OCI-LY1 (cell line): ENCODE measurements around the gene ABTB2.

ENCODE experiments used
- H2AFZ ChIP-seq: fragments of 200-600 bp; sonication (generic), shearing (Covaris generic); 2 replicates; pipeline ENCODE4 v1.6.0; 2014; ENCODE audit warnings: antibody characterized with exemption, mild to moderate bottlenecking, low read length
- H3F3A ChIP-seq: fragments of 200-600 bp; sonication (generic), shearing (Covaris generic); 2 replicates; pipeline ENCODE4 v1.6.0; 2014; ENCODE audit warnings: mild to moderate bottlenecking, antibody characterized with exemption, low read length, moderate library complexity; ENCODE audit not compliant: insufficient read depth
- H3K27ac ChIP-seq: fragments of 200-600 bp; sonication (generic); 2 replicates; pipeline ENCODE4 v1.5.1; 2014; ENCODE audit warnings: low read length, mixed run types, mild to moderate bottlenecking, low read depth; ENCODE audit not compliant: poor library complexity, severe bottlenecking
- H3K27me3 ChIP-seq: fragments of 200-600 bp; sonication (generic); 2 replicates; pipeline ENCODE4 v1.6.0; 2014; ENCODE audit warnings: antibody characterized with exemption, mild to moderate bottlenecking, low read length, moderate library complexity; ENCODE audit not compliant: insufficient read depth
- H3K36me3 ChIP-seq: fragments of 200-600 bp; sonication (generic); 2 replicates; pipeline ENCODE4 v1.6.1; 2014; ENCODE audit warnings: mild to moderate bottlenecking, antibody characterized with exemption, low read length, moderate library complexity, mixed read lengths; ENCODE audit not compliant: insufficient read depth
- H3K4me1 ChIP-seq: fragments of 200-600 bp; sonication (generic); 2 replicates; pipeline ENCODE4 v1.5.1; 2014; ENCODE audit warnings: mild to moderate bottlenecking, low read length, moderate library complexity; ENCODE audit not compliant: insufficient read depth, severe bottlenecking
- H3K4me2 ChIP-seq: fragments of 200-600 bp; sonication (generic), shearing (Covaris generic); 2 replicates; pipeline ENCODE4 v1.6.1; 2014; ENCODE audit warnings: low read length
- H3K4me3 ChIP-seq: fragments of 200-600 bp; sonication (generic); 2 replicates; pipeline ENCODE4 v1.5.1; 2014; ENCODE audit warnings: low read length, low read depth, mild to moderate bottlenecking, mixed read lengths; ENCODE audit not compliant: poor library complexity, severe bottlenecking
- H3K79me2 ChIP-seq: fragments of 200-600 bp; shearing (Covaris generic); 2 replicates; pipeline ENCODE4 v1.6.1; 2016; ENCODE audit warnings: mixed run types, low read length, mixed read lengths; ENCODE audit not compliant: insufficient read depth
- H3K9ac ChIP-seq: fragments of 200-600 bp; sonication (generic), shearing (Covaris generic); 2 replicates; pipeline ENCODE4 v1.6.1; 2014; ENCODE audit warnings: mild to moderate bottlenecking, low read length, mixed read lengths
- H3K9me2 ChIP-seq: fragments of 200-600 bp; sonication (generic), shearing (Covaris generic); 2 replicates; pipeline ENCODE4 v1.6.1; 2014; ENCODE audit warnings: low read depth, mild to moderate bottlenecking, low read length, mixed read lengths
- H3K9me3 ChIP-seq: fragments of 200-600 bp; shearing (Covaris generic); 2 replicates; pipeline ENCODE4 v1.6.1; 2014; ENCODE audit warnings: low read length, mixed read lengths
- H4K20me1 ChIP-seq: fragments of 200-600 bp; sonication (generic), shearing (Covaris generic); 2 replicates; pipeline ENCODE4 v1.6.0; 2016; ENCODE audit warnings: mild to moderate bottlenecking, low read length; ENCODE audit not compliant: insufficient read depth
- CTCF ChIP-seq: fragments of 200-600 bp; sonication (generic), shearing (Covaris generic); IDR thresholded peaks from 2 replicates; pipeline ENCODE4 v1.5.1; 2017; ENCODE audit warnings: mild to moderate bottlenecking, antibody characterized with exemption, low read length, moderate library complexity, mixed read lengths
- EZH2 ChIP-seq: fragments of 200-600 bp; sonication (generic), shearing (Covaris generic); IDR thresholded peaks from 2 replicates; pipeline ENCODE4 v1.8.0; 2017; ENCODE audit warnings: borderline replicate concordance, mixed run types, mild to moderate bottlenecking, antibody characterized with exemption, low read length, moderate library complexity, mixed read lengths

ABTB2 gene

DNA sequence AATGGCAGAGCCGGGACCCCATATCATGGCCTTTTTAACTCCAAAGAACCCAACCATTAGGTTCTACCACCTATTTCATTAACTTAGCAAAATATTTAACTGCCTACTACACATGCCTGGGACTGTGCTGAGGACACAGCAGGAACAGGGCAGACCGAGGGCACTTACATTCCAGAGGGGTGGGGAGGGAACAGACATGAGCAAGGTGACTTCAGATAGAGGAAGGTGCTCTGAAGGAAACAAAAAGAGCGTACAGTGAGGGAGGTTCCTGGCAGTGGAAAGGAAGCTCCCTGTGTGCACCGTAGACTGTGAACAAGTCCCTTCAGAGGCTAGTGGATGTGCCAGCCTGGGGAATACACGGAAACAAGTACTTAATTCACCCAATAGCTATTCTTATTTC, 169.6 kb downstream of the ABTB2 start:
- H3K9me2 ChIP-seq = no peaks in the 10 kb centered on the region
- no peaks in the 10 kb centered on the region for H3K9me3 ChIP-seq
- H3K4me1 ChIP-seq = no peaks in the 10 kb centered on the region
- no peaks in the 10 kb centered on the region for H3F3A ChIP-seq
- no peak overlapping the region for H3K9ac ChIP-seq
- H3K27ac ChIP-seq = no peak overlapping the region
- no peak overlapping the region for H3K4me3 ChIP-seq
- TF ChIP-seq CTCF (no peak), EZH2 (no peak)
- no peak overlapping the region for H2AFZ ChIP-seq
- no peaks in the 10 kb centered on the region for H3K79me2 ChIP-seq
- H4K20me1 ChIP-seq = no peaks in the 10 kb centered on the region
- H3K36me3 ChIP-seq = no peaks in the 10 kb centered on the region
- no peak overlapping the region for H3K4me2 ChIP-seq
- no peaks in the 10 kb centered on the region for H3K27me3 ChIP-seq

- no peaks in the 10 kb centered on the region for H3K9me2 ChIP-seq
- H3K4me1 ChIP-seq = no peaks in the 10 kb centered on the region
- H3K79me2 ChIP-seq = no peaks in the 10 kb centered on the region
- H2AFZ ChIP-seq = no peak overlapping the region
- H3K9me3 ChIP-seq = no peaks in the 10 kb centered on the region
- no peaks in the 10 kb centered on the region for H3K36me3 ChIP-seq
- H3K4me3 ChIP-seq = no peak overlapping the region
- no peak overlapping the region for H3K4me2 ChIP-seq
- H3F3A ChIP-seq = no peaks in the 10 kb centered on the region
- H4K20me1 ChIP-seq = no peaks in the 10 kb centered on the region
- TF ChIP-seq CTCF = no peak
- no peak for TF ChIP-seq EZH2
- H3K9ac ChIP-seq = no peak overlapping the region
- H3K27ac ChIP-seq = no peak overlapping the region
- H3K27me3 ChIP-seq = no peaks in the 10 kb centered on the region
Observed at GRCh38 chr11:34185926-34186841, 171.6 kb downstream of the ABTB2 start.

DNA sequence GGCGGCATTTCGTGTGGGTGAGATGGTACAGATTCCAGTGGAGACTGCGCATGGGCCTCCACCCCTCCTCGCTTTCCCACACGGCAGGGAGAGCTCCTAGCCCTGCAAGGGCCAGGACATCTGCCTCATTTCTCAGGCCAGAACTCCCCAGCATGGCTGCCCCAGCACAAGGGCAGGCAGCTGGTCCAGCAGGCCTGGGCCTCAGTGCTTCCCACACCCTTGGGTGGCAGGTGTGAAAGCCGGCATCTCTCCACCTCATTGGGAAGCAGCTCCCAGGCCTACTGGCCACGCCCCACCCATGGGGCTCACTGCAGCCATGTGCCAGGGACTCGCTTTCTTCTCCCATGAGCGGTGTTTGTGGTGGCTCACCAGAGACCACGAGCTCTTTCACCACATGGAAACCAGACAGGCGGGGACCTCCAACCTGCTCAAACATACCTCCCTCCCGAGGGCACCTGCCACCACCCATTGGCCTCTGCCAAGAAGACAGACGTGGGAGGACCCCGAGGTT, 173.2 kb downstream of the ABTB2 start:
- H3K27ac ChIP-seq = no peak overlapping the region
- H3K9me2 ChIP-seq = no peaks in the 10 kb centered on the region
- H3K9ac ChIP-seq = no peak overlapping the region
- no peaks in the 10 kb centered on the region for H3K36me3 ChIP-seq
- H3K27me3 ChIP-seq = no peaks in the 10 kb centered on the region
- no peaks in the 10 kb centered on the region for H3F3A ChIP-seq
- no peak overlapping the region for H2AFZ ChIP-seq
- no peak overlapping the region for H3K4me2 ChIP-seq
- no peak for TF ChIP-seq EZH2
- no peaks in the 10 kb centered on the region for H4K20me1 ChIP-seq
- no peaks in the 10 kb centered on the region for H3K79me2 ChIP-seq
- no peaks in the 10 kb centered on the region for H3K4me1 ChIP-seq
- H3K4me3 ChIP-seq = no peak overlapping the region
- H3K9me3 ChIP-seq = no peaks in the 10 kb centered on the region
